Testis (tissue), 3 donors: ENCODE data around the gene SH2D3C. TPM values are rescaled to one million over a fixed set of nuclear protein-coding genes. Genes with fewer than 3 reads are reported as not detected.
A peak's percentile ranks its signal among the peaks of the same experiment; 100 is the strongest.

Experiments
- DNase-seq: peaks from one replicate; pipeline ENCODE4 v3.0.0-alpha.2; 2019
- H3K27ac ChIP-seq, 2 donors: fragments of 200-600 bp; sonication (generic); one replicate each; pipeline ENCODE4 v1.5.1; 2019
- H3K27me3 ChIP-seq: fragments of 200-600 bp; sonication (generic); one replicate; pipeline ENCODE4 v1.5.1; 2019
- H3K36me3 ChIP-seq: fragments of 200-600 bp; sonication (generic); one replicate; pipeline ENCODE4 v1.5.1; 2017; ENCODE audit warnings: low read depth; ENCODE audit errors: missing control alignments
- H3K4me1 ChIP-seq: fragments of 200-600 bp; sonication (generic); one replicate; pipeline ENCODE4 v1.5.1; 2019
- H3K4me3 ChIP-seq, 2 donors: fragments of 200-600 bp; sonication (generic); one replicate each; pipeline ENCODE4 v1.5.1; 2017 to 2019
- H3K9me3 ChIP-seq: fragments of 200-600 bp; sonication (generic); one replicate; pipeline ENCODE4 v1.5.1; 2017
- CTCF ChIP-seq, 3 experiments: fragments of 450-650 bp in 2 of 3; fragments of 200-600 bp in 1 of 3; sonication (generic) in 1 of 3; IDR thresholded peaks; one replicate each; pipeline ENCODE4 v1.5.1; 2016 to 2019; ENCODE audit warnings: antibody characterized with exemption in 3 of 3, mild to moderate bottlenecking in 2 of 3, moderate library complexity in 1 of 3
- POLR2A ChIP-seq: fragments of 450-650 bp; IDR thresholded peaks from one replicate; pipeline ENCODE4 v1.6.1; 2017; ENCODE audit warnings: antibody characterized with exemption, mild to moderate bottlenecking, moderate library complexity
- WGBS, 2 donors: methylation state at CpG; one replicate each; pipeline ENCODE4 v1.1.5; 2018; 5-methylcytosine and 5-hydroxymethylcytosine counted together
- intact Hi-C: fragments of 100-400 bp; cut with DNase I; formaldehyde crosslinking; loops from one replicate; pipeline ENCODE4 v1.15.1; 2023; ENCODE audit warnings: low total_unique reads
- polyA plus RNA-seq: library from polyadenylated mRNA; stranded (reverse); fragments of 350-450 nt; fragmentation: Illumina TruSeq; extraction: RNeasy Lipid Tissue Mini Kit (QIAGEN cat#74804); gene quantifications from one replicate; pipeline ENCODE4 v1.2.3, GENCODE V29; 2014; ENCODE audit warnings: low read depth, low replicate concordance; ENCODE audit not compliant: insufficient read depth
- total RNA-seq, 2 donors: library from RNA; depleted of rRNA; stranded (reverse); fragments of >200 nt; gene quantifications; one replicate each; pipeline ENCODE4 v1.2.3, GENCODE V29; 2016

SH2D3C gene
- total and polyA plus RNA-seq, 3 donors from 2014 or later = 6.6 to 9.6 (median 8.8) TPM

- no peak overlapping the region for H3K27ac ChIP-seq
- H3K9me3 ChIP-seq = no peaks in the 10 kb centered on the region
- no peaks in the 10 kb centered on the region for H3K36me3 ChIP-seq
- H3K27me3 ChIP-seq = no peaks in the 10 kb centered on the region
- TF ChIP-seq CTCF (IDR thresholded peaks at IDR 0.05) = no peak
- TF ChIP-seq POLR2A = no peak
- WGBS, 2 donors = 29 to 36% methylated on average over 15 of the region's 15 CpGs
- intact Hi-C loops = loop anchor here (5.0 to 10.0 kb wide), 3 partner anchors 47 to 182 kb away; partner anchors contain the start of genes AK1 and ST6GALNAC4
- peak overlapping the region; percentile 77 to 88 for H3K4me3 ChIP-seq
- peaks cover 36% of the 10 kb centered on the region for H3K4me1 ChIP-seq
- no peak for DNase-seq
Observed at GRCh38 chr9:127735530-127736185, 42.8 kb downstream of the SH2D3C start.

GRCh38 chr9:127734747-127735529 is 43.5 kb downstream of the SH2D3C start, which contains the start of gene TOR2A:
Gene TOR2A, minus strand, starts transcription at chr9:127735294. Its CDS starts 24 bp downstream, at chr9:127735270.
- Histone ChIP-seq H3K4me3 (peak within 1 kb of the TSS; percentile 77 to 88), H3K4me1 (peaks cover 35% of the 10 kb centered on the region), H3K9me3 (no peaks in the 10 kb centered on the region), H3K27me3 (no peaks in the 10 kb centered on the region), H3K27ac (peak within 1 kb of the TSS; percentile 72 to 94), H3K36me3 (no peaks in the 10 kb centered on the region)
- intact Hi-C loops = loop anchor here (5.0 to 10.0 kb wide), 4 partner anchors 47 to 182 kb away; partner anchors contain the start of genes AK1 and ST6GALNAC4
- peak; percentile 98 for DNase-seq
- 0 to 1% methylated on average over 12 to 74 of the region's 76 CpGs for WGBS, 2 donors
- TF ChIP-seq CTCF (IDR thresholded peaks at IDR 0.05) (peak; percentile 89 to 99 (median 98)), POLR2A (peak; percentile 20)

- H3K9me3 ChIP-seq = no peaks in the 10 kb centered on the region
- intact Hi-C loops = loop anchor here (5.0 to 10.0 kb wide), 2 partner anchors 141 to 142 kb away; partner anchors contain the start of gene AK1
- no peak for DNase-seq
Observed at GRCh38 chr9:127734247-127734746, 44.2 kb downstream of the SH2D3C start.

GRCh38 chr9:127733614-127734013 is 44.9 kb downstream of the SH2D3C start:
- Histone ChIP-seq H3K36me3 (no peaks in the 10 kb centered on the region), H3K4me1 (peaks cover 35% of the 10 kb centered on the region), H3K4me3 (peak overlapping the region in 1 of 2 donors; percentile 77), H3K27ac (peak overlapping the region in 1 of 2 donors; percentile 72), H3K27me3 (no peaks in the 10 kb centered on the region), H3K9me3 (no peaks in the 10 kb centered on the region)
- DNase-seq = no peak
- 48 to 60% methylated on average over 2 of the region's 2 CpGs for WGBS, 2 donors
- TF ChIP-seq POLR2A (no peak), CTCF (IDR thresholded peaks at IDR 0.05) (no peak)
- intact Hi-C loops = loop anchor here (5.0 to 10.0 kb wide), 2 partner anchors 141 kb away; partner anchors contain the start of gene AK1

More at GRCh38 chr9:127734247-127734746, 44.2 kb downstream of the SH2D3C start:
- Histone ChIP-seq H3K4me1 (peaks cover 35% of the 10 kb centered on the region), H3K27ac (peak overlapping the region; percentile 72 to 94), H3K36me3 (no peaks in the 10 kb centered on the region), H3K4me3 (peak overlapping the region; percentile 77 to 88), H3K27me3 (no peaks in the 10 kb centered on the region)
- TF ChIP-seq POLR2A (no peak), CTCF (IDR thresholded peaks at IDR 0.05) (no peak)
- 12 to 48% methylated on average over 15 to 22 of the region's 22 CpGs for WGBS, 2 donors
